HFF-Myc (cell line): ENCODE data around the gene ITSN1.

Experiments used
- DNase-seq: peaks from one replicate; pipeline ENCODE4 v3.0.0-alpha.2; 2011; ENCODE audit warnings: low read depth; ENCODE audit errors: extremely low read depth
- H3K4me3 ChIP-seq: replicated peaks from 2 replicates; pipeline ENCODE4 v1.5.1; 2011; ENCODE audit warnings: low read depth, mild to moderate bottlenecking, control low read depth, low read length
- TF ChIP-seq, protein P1 (sequence below): IDR thresholded peaks from 2 replicates; pipeline ENCODE4 v1.5.1; 2012; ENCODE audit warnings: mild to moderate bottlenecking, low read depth, low read length, control low read depth; ENCODE audit errors: missing control alignments

Gene ITSN1

GRCh38 chr21:33799378-33800090 is 157.2 kb downstream of the ITSN1 start:
- no peak overlapping the region for H3K4me3 ChIP-seq
- TF ChIP-seq, protein P1, sequence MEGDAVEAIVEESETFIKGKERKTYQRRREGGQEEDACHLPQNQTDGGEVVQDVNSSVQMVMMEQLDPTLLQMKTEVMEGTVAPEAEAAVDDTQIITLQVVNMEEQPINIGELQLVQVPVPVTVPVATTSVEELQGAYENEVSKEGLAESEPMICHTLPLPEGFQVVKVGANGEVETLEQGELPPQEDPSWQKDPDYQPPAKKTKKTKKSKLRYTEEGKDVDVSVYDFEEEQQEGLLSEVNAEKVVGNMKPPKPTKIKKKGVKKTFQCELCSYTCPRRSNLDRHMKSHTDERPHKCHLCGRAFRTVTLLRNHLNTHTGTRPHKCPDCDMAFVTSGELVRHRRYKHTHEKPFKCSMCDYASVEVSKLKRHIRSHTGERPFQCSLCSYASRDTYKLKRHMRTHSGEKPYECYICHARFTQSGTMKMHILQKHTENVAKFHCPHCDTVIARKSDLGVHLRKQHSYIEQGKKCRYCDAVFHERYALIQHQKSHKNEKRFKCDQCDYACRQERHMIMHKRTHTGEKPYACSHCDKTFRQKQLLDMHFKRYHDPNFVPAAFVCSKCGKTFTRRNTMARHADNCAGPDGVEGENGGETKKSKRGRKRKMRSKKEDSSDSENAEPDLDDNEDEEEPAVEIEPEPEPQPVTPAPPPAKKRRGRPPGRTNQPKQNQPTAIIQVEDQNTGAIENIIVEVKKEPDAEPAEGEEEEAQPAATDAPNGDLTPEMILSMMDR = no peak
- DNase-seq = no peak

GRCh38 chr21:33800753-33801423 is 158.6 kb downstream of the ITSN1 start:
- DNase-seq = no peak
- H3K4me3 ChIP-seq = no peak overlapping the region
- TF ChIP-seq, protein P1 = no peak

DNA sequence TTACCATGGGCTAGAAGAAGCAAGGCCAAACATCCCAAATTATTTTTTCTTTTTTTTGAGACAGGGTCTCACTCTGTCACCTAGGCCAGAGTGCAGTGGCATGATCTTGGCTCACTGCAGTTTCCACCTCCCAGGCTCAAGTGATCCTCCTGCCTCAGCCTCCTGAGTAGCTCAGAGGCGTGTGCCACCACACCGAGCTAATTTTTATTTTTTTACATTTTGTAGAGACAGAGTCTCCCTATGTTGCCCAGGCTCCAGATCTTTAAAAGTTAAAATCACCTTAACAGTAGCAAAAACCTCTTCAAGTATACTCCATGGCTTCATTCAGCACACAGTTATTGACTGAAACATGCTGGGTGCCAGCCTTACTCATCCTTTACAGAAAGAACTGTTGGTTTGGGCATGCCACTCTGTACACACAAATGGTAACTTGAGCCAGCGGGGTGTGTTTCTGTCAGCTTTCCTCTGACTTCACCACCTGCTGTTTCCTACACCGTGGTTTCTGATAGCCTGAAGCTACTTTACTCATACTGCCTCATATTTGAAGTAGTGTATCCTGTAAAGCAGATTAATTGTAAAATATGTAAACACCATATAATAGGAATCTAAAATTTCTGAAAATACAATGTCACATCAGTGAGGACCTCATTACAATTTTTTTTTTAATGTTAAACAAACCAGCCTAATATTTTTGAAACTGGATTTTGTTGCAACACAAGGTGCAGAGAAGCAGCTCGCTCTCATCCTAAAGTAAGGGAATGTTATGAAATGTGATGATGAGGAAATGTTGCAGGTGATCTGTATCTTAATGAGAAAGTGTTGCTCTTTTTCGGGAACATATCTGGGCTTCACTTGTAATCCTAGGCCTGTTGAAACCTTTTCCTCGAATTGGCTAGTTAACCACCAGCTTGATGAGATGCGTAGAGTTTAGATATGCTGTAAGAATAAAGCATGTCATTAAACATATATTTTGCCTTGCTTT is 159.4 kb downstream of the ITSN1 start:
- peak; percentile 42 for DNase-seq
- TF ChIP-seq, protein P1 = no peak
- H3K4me3 ChIP-seq = no peak overlapping the region

DNA sequence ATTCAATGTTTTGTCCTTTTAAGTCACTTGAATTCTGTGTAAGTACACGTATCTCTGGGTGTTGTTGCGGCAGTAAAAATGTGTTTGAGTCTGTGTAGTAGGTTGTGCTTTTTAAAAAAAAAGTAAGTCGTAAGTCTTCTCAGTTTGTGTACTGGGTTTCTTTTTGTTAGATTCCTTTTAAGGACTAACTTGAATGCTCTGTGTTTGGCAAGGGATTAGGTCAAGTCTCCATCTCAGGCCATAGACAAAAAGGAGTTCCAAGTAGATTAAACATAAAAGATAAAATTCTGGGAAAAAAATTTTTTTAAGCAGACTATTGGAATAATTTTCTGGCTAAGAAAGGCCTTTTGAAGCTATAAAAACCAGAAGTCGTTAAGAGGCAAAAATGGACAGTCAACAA is 160.2 kb downstream of the ITSN1 start:
- no peak overlapping the region for H3K4me3 ChIP-seq
- TF ChIP-seq, protein P1 = no peak
- DNase-seq = no peak

DNA sequence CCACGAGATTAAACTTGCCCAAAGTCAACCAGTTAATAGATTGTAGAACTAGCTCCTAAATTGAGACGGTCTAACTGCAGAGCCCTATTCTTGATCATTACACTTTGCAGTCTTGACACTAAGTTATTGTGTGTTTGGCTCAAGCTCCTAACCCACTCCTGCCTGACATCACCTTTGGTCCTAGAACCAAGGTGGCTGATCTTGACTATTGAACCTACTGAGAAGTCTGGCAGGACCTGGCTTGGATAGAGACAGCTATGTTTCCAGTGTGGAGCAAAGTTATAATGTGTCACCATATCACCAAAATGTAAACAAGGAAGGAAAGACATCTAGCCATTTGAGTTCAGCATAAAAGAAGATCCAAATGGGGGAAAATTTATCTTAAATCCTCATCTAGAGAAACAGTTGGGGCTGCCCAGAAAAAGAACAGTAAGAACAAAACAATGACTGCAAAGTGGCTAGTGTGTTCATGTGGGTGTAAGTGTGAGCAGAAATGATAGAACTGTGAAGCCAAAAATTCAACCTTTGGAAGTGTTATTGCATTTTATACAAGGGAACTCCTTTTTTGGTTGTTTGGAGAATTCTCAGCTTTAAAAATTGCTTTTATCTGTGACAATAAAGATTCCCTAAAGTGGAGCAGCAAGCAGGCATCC is 166.5 kb downstream of the ITSN1 start:
- no peak for DNase-seq
- TF ChIP-seq, protein P1 = no peak
- H3K4me3 ChIP-seq = no peak overlapping the region

- no peak for DNase-seq
- H3K4me3 ChIP-seq = no peak overlapping the region
- TF ChIP-seq, protein P1 = no peak
Observed at GRCh38 chr21:33810766-33811165, 168.5 kb downstream of the ITSN1 start.
